ENCODE results near the gene TMEM187. TPM values are rescaled to one million over a fixed set of nuclear protein-coding genes. Genes with fewer than 3 reads are reported as not detected.
A peak's percentile ranks its signal among the peaks of the same experiment; 100 is the strongest.

The TMEM187 gene
- total and polyA plus RNA-seq, 4 experiments from 2014 or later = 10.4 to 23.8 (median 13.8) TPM

DNA sequence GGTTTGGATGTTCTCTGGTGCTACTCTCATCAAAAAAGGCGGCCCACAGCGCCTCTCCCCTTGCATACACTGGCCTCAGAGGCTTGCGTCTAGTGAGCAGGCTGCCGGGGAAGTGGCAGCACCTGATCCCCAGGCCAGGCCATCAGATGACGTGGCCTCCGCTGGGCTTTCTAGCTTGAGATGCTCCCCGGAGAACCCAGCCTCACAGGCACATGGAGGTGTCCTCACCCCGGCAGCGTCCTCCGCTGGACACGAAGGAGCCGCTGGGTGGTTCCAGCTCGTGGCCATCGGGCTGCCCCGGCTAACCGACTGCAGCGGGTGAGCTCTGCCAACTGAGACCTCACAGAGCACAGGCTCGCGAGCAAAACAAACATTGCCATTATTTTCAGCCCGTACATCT is 34.4 kb downstream of the TMEM187 start:
- Histone ChIP-seq H3K27me3 (ENCODE audit: insufficient read depth, low read length) (no peaks in the 10 kb centered on the region), H3K27ac (ENCODE audit: low read depth, low read length) (no peak overlapping the region)
- intact Hi-C loops (cut with micrococcal nuclease) = no loop called here

DNA sequence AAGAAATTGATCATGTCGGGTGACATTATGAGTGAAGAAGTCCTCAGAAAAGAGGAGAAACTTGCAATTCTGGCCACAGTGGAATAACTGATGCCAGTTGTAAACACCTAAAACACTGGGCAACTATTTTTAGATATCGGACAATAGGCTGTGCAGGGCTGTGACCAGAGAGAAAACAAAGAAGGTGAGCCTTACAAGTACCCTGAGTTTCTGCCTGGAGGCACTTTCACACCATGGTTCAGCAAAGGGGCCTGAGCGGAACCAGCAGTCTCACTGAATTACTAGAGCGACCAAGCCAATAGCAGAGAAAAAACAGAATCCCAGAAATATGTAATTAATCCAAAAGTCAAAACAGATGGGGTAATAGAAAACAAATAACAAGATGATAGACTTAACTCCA is 36.0 kb downstream of the TMEM187 start:
- Mint-ChIP-seq H3K4me1 (peaks cover 0 to 5% (median 3%) of the 10 kb centered on the region in 4 donors), H3K27me3 (no peaks in the 10 kb centered on the region), H3K27ac (peak overlapping the region in 1 of 7 donors; percentile 39), H3K9me3 (peaks cover 0 to 1% (median 0%) of the 10 kb centered on the region in 8 donors), H3K4me3 (no peak overlapping the region), H3K36me3 (peaks cover 8% of the 10 kb centered on the region in 2 donors)
- ChIA-PET CTCF (ENCODE audit: partially characterized antibody) (no interaction called here), POLR2A (ENCODE audit: partially characterized antibody) (no interaction called here)
- Histone ChIP-seq H3K36me3 (ENCODE audit: insufficient read depth, low read length) (no peaks in the 10 kb centered on the region), H3K4me1 (ENCODE audit: insufficient read depth, low read length) (peaks cover 3% of the 10 kb centered on the region), H3K9me3 (ENCODE audit: control insufficient read depth in 1 of 2, low read length in 2 of 2) (no peaks in the 10 kb centered on the region), H3K4me3 (ENCODE audit: low read length in 2 of 2) (no peak overlapping the region), H3K27me3 (ENCODE audit: insufficient read depth, low read length) (no peaks in the 10 kb centered on the region), H3K27ac (ENCODE audit: low read depth, low read length) (no peak overlapping the region)
- intact Hi-C loops (cut with micrococcal nuclease) = no loop called here
- no peak for DNase-seq

More for the DNA sequence above, 34.4 kb downstream of the TMEM187 start:
- H3K4me3 Mint-ChIP-seq = no peak overlapping the region
- Histone ChIP-seq H3K36me3 (ENCODE audit: insufficient read depth, low read length) (no peaks in the 10 kb centered on the region), H3K4me3 (ENCODE audit: low read length in 2 of 2) (no peak overlapping the region), H3K4me1 (ENCODE audit: insufficient read depth, low read length) (peaks cover 10% of the 10 kb centered on the region), H3K9me3 (ENCODE audit: control insufficient read depth in 1 of 2, low read length in 2 of 2) (no peaks in the 10 kb centered on the region)
- CTCF ChIA-PET (ENCODE audit: partially characterized antibody) = interaction anchor here (1.6 kb wide), 1 partner anchor 45 kb away, joined by 4 read pairs; no protein-coding TSS in a partner anchor
- peaks cover 8% of the 10 kb centered on the region in 2 donors for H3K36me3 Mint-ChIP-seq
- peaks cover 7 to 12% (median 11%) of the 10 kb centered on the region in 4 donors for H3K4me1 Mint-ChIP-seq
- POLR2A ChIA-PET (ENCODE audit: partially characterized antibody) = no interaction called here
- H3K9me3 Mint-ChIP-seq = peaks cover 0 to 1% (median 0%) of the 10 kb centered on the region in 8 donors
- H3K27ac Mint-ChIP-seq = no peak overlapping the region
- H3K27me3 Mint-ChIP-seq = no peaks in the 10 kb centered on the region
- no peak for DNase-seq

DNA sequence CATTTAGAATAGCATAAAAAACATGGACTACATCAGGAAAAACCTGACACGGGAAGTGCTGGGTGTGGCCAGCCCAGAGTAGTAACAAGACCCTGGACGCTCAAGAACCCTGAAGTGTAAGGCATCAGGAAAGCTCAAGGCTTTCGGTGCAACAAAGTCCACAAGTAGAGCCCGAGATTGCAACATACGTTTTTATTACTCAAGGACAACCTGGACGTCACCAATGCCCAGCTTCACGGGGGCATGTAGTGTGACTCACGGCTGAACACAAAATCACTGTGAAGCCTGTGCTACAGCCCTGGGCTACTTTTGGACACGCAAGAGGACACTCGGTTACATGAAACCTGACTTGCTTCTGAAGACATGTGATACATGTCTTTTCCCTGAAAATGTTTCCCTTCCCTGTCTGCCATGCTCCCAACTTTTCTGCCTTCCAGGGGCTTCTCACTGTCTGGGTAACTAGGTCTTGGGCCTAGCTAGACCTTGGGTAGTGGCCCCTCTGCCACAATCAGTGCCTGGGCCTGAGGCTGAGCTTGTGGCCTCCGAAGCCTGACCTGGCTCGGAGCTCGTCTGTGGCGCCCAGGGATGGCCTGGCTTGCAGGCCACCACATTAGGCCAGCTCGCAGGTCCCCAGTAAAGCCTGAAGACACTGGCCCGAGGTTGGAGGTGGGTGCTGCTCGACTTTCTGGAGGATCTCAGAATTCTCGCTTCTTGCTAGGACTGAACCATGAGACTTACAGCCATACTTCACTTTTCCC is 38.0 kb downstream of the TMEM187 start:
- POLR2A ChIA-PET (ENCODE audit: partially characterized antibody) = no interaction called here

DNA sequence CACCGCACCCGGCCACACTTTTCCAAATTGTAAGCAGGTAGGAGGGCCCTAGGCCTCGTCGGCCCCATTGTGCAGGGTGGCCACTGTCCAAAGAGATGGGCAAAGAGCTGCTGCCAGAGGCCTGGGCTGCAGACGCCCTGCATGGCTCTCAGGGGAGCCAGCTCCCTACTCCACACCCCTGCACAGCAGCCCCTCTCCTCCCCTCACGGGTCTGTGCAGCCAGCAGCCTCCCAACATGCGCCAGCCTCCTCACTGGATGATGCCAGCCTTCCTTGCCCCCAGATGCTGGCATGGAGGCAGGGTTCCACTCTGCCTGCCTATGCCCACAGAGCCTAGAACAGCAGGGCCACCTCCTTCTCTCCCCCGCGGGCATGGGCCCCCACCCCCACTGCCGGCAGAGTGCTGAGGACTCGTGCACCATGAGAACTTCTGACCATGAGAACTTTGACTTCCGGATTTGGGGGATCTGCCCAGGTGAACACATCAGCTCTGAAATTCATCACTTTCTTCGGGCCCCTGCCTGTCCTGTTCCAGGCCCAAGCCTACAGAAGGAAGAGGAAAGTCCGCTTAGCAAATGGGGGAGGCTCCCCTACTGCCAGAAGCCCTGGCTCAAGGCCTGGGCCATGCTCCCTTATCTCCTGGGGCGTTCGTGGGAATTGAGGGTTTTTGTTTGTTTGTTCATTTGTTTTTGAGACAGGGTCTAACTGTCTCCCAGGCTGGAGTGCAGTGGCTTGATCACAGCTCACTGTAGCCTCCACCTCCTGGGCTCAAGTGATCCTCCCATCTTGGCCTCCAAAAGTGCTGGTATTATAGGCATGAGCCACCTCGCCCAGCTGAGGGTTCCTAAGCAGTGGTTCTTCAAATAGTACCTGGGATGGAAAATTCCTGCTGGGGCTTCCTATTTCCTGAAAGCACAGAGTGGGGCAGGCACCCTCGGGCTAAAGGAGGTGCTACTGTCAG is 39.1 kb downstream of the TMEM187 start:
- H3K4me1 ChIP-seq (ENCODE audit: insufficient read depth, low read length) = peaks cover 7% of the 10 kb centered on the region
- H3K27me3 Mint-ChIP-seq = no peaks in the 10 kb centered on the region
- no peak overlapping the region for H3K27ac Mint-ChIP-seq
- H3K27me3 ChIP-seq (ENCODE audit: insufficient read depth, low read length) = no peaks in the 10 kb centered on the region
- ChIA-PET POLR2A (ENCODE audit: partially characterized antibody) (interaction anchor here (3.6 kb wide), 1 partner anchor 39 kb away, joined by 26 read pairs; the partner anchor contains the start of genes HCFC1 and TMEM187), CTCF (ENCODE audit: partially characterized antibody) (interaction anchor here (1.2 to 2.0 kb wide), 4 partner anchors 9 to 79 kb away, joined by 3 to 6 read pairs (median 4); no protein-coding TSS in a partner anchor)
- no peaks in the 10 kb centered on the region for H3K9me3 ChIP-seq (ENCODE audit: control insufficient read depth in 1 of 2, low read length in 2 of 2)
- no peak overlapping the region for H3K27ac ChIP-seq (ENCODE audit: low read depth, low read length)
- DNase-seq = no peak
- H3K9me3 Mint-ChIP-seq = no peaks in the 10 kb centered on the region
- intact Hi-C loops (cut with micrococcal nuclease) = loop anchor here (2.0 to 5.0 kb wide), 2 partner anchors 39 to 523 kb away; partner anchors contain the start of genes HCFC1 and TMEM187
- peaks cover 12 to 20% of the 10 kb centered on the region in 2 donors for H3K36me3 Mint-ChIP-seq
- H3K36me3 ChIP-seq (ENCODE audit: insufficient read depth, low read length) = no peaks in the 10 kb centered on the region
- peaks cover 1 to 17% (median 6%) of the 10 kb centered on the region in 4 donors for H3K4me1 Mint-ChIP-seq
- H3K4me3 ChIP-seq (ENCODE audit: low read length in 2 of 2) = no peak overlapping the region
- no peak overlapping the region for H3K4me3 Mint-ChIP-seq

More for the DNA sequence above, 38.0 kb downstream of the TMEM187 start:
- H3K4me3 ChIP-seq (ENCODE audit: low read length in 2 of 2) = no peak overlapping the region
- no peak for DNase-seq
- no peaks in the 10 kb centered on the region for H3K36me3 ChIP-seq (ENCODE audit: insufficient read depth, low read length)
- no peaks in the 10 kb centered on the region for H3K27me3 ChIP-seq (ENCODE audit: insufficient read depth, low read length)
- no peaks in the 10 kb centered on the region for H3K9me3 ChIP-seq (ENCODE audit: control insufficient read depth in 1 of 2, low read length in 2 of 2)
- intact Hi-C loops (cut with micrococcal nuclease) = loop anchor here (5.0 kb wide), 1 partner anchor 38 kb away; the partner anchor contains the start of genes HCFC1 and TMEM187
- no peak overlapping the region for H3K27ac Mint-ChIP-seq
- peaks cover 7% of the 10 kb centered on the region for H3K4me1 ChIP-seq (ENCODE audit: insufficient read depth, low read length)
- no peak overlapping the region for H3K27ac ChIP-seq (ENCODE audit: low read depth, low read length)
- H3K9me3 Mint-ChIP-seq = peaks cover 0 to 1% (median 0%) of the 10 kb centered on the region in 8 donors
- H3K27me3 Mint-ChIP-seq = no peaks in the 10 kb centered on the region
- CTCF ChIA-PET (ENCODE audit: partially characterized antibody) = interaction anchor here (1.6 kb wide), 1 partner anchor 29 kb away, joined by 3 read pairs; no protein-coding TSS in a partner anchor
- peaks cover 0 to 12% (median 5%) of the 10 kb centered on the region in 4 donors for H3K4me1 Mint-ChIP-seq
- H3K36me3 Mint-ChIP-seq = peaks cover 8 to 15% of the 10 kb centered on the region in 2 donors
- H3K4me3 Mint-ChIP-seq = no peak overlapping the region

DNA sequence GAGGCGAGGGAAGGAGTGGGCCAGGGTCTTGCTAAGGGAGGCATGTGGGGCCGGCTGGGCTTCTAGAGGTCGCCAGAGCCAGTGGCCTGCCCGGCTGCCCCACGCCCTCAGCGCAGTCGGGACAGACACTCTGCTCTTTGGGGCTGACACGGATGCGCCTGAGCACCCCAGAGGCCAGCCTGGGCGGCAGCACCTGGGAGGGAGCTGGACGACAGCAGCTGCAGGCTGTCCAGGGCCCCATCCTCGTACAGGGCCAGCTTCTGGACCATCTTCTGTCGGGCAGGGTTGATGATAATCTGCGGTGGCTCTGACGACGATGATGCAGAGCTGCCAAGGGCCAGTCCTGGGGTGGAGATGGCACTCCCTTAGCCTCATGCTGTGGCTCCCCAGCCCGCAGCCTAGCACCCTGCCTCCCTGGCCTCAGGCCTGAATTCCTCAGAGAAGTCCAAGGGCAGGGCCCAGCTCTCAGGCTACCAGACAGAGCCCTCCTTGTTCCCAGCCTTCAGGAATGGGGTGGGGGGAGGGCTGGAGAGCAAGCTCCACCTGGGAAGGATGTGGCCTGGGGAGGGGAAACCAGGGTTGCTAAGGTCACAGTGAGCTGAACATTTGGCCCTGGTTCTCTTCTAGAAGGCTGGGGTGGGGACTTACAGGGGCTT is 39.9 kb downstream of the TMEM187 start:
- Histone ChIP-seq H3K4me1 (ENCODE audit: insufficient read depth, low read length) (peaks cover 7% of the 10 kb centered on the region), H3K4me3 (ENCODE audit: low read length in 2 of 2) (no peak overlapping the region), H3K36me3 (ENCODE audit: insufficient read depth, low read length) (peaks cover 5% of the 10 kb centered on the region), H3K27me3 (ENCODE audit: insufficient read depth, low read length) (no peaks in the 10 kb centered on the region), H3K9me3 (ENCODE audit: control insufficient read depth in 1 of 2, low read length in 2 of 2) (no peaks in the 10 kb centered on the region), H3K27ac (ENCODE audit: low read depth, low read length) (no peak overlapping the region)
- Mint-ChIP-seq H3K4me1 (peaks cover 1 to 17% (median 6%) of the 10 kb centered on the region in 4 donors), H3K27me3 (no peaks in the 10 kb centered on the region), H3K36me3 (peaks cover 12 to 20% of the 10 kb centered on the region in 2 donors), H3K27ac (no peak overlapping the region), H3K9me3 (no peaks in the 10 kb centered on the region), H3K4me3 (no peak overlapping the region)
- intact Hi-C loops (cut with micrococcal nuclease) = loop anchor here (2.0 to 5.0 kb wide), 2 partner anchors 40 to 522 kb away; partner anchors contain the start of genes HCFC1 and TMEM187
- ChIA-PET POLR2A (ENCODE audit: partially characterized antibody) (interaction anchor here (0.9 to 3.6 kb wide), 4 partner anchors 31 to 473 kb away, joined by 3 to 26 read pairs (median 3); partner anchors contain the start of genes HCFC1 and TMEM187), CTCF (ENCODE audit: partially characterized antibody) (interaction anchor here (0.8 to 2.8 kb wide), 12 partner anchors 10 to 520 kb away, joined by 3 to 18 read pairs (median 4); no protein-coding TSS in a partner anchor)
- no peak for DNase-seq

DNA sequence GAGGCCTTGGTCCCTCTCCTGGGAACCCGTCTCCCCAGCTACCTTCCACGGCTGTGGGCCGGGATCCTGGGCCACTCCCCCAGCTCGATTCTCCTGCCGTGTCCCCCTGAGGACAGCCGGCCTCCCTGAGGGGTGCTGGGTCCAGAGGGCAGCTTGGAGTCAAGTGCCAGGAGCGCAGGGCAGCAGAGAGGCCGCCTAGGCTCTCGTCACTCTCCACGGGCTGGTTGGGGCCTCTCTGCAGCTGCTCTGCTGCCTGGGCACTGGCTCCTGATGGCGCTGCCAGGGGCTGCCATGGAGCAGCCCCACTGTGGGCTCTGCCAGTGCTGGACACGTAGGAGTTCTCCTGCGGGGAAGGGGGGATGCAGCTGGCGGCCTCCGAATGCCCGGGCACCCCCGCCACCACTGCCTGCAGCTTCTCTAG is 40.5 kb downstream of the TMEM187 start:
- peaks cover 10% of the 10 kb centered on the region for H3K4me1 ChIP-seq (ENCODE audit: insufficient read depth, low read length)
- DNase-seq = no peak
- Mint-ChIP-seq H3K4me3 (no peak overlapping the region), H3K27ac (no peak overlapping the region), H3K27me3 (no peaks in the 10 kb centered on the region), H3K9me3 (no peaks in the 10 kb centered on the region), H3K36me3 (peaks cover 7 to 19% of the 10 kb centered on the region in 2 donors), H3K4me1 (peaks cover 2 to 17% (median 4%) of the 10 kb centered on the region in 4 donors)
- POLR2A ChIA-PET (ENCODE audit: partially characterized antibody) = interaction anchor here (0.9 to 3.6 kb wide), 6 partner anchors 11 to 472 kb away, joined by 3 to 26 read pairs (median 3); partner anchors contain the start of genes HCFC1 and TMEM187
- H3K36me3 ChIP-seq (ENCODE audit: insufficient read depth, low read length) = peaks cover 5% of the 10 kb centered on the region
- CTCF ChIA-PET (ENCODE audit: partially characterized antibody) = interaction anchor here (0.8 to 2.8 kb wide), 17 partner anchors 8 to 531 kb away, joined by 3 to 18 read pairs (median 4); no protein-coding TSS in a partner anchor
- H3K4me3 ChIP-seq (ENCODE audit: low read length in 2 of 2) = no peak overlapping the region
- H3K27me3 ChIP-seq (ENCODE audit: insufficient read depth, low read length) = no peaks in the 10 kb centered on the region
- H3K9me3 ChIP-seq (ENCODE audit: control insufficient read depth in 1 of 2, low read length in 2 of 2) = no peaks in the 10 kb centered on the region
- H3K27ac ChIP-seq (ENCODE audit: low read depth, low read length) = no peak overlapping the region
- intact Hi-C loops (cut with micrococcal nuclease) = loop anchor here (1.0 to 5.0 kb wide), 5 partner anchors 11 to 522 kb away; partner anchors contain the start of genes HCFC1 and TMEM187
